GM12891 (cell line): ENCODE results near the gene FKTN.

Experiments
- DNase-seq: peaks from one replicate; pipeline ENCODE4 v3.0.0; 2011; ENCODE audit warnings: low spot score; ENCODE audit not compliant: insufficient read length
- FAIRE-seq: peaks from 2 replicates; lab custom pipeline; 2011; peaks lifted over from hg19 to GRCh38; lab: Jason Lieb, UNC
- PAX5 ChIP-seq: IDR thresholded peaks from 2 replicates; pipeline ENCODE4 v1.6.1; 2011; ENCODE audit warnings: low read length, moderate library complexity, mild to moderate bottlenecking; ENCODE audit not compliant: insufficient read depth, severe bottlenecking
- POLR2A ChIP-seq: IDR thresholded peaks from 2 replicates; pipeline ENCODE4 v1.6.1; 2011; ENCODE audit warnings: low read depth, low read length, control low read depth
- POLR2AphosphoS5 ChIP-seq: IDR thresholded peaks from 2 replicates; pipeline ENCODE4 v1.6.1; 2011; ENCODE audit warnings: low read depth, low read length, control low read depth
- POU2F2 ChIP-seq: IDR thresholded peaks from 2 replicates; pipeline ENCODE4 v1.6.1; 2011; ENCODE audit warnings: low read depth, mild to moderate bottlenecking, control low read depth, low read length, moderate library complexity
- SPI1 ChIP-seq: IDR thresholded peaks from 2 replicates; pipeline ENCODE4 v1.6.1; 2011; ENCODE audit warnings: low read depth, low read length, control low read depth
- TAF1 ChIP-seq: IDR thresholded peaks from 2 replicates; pipeline ENCODE4 v1.6.1; 2011; ENCODE audit warnings: low read depth, low read length, control low read depth

The FKTN gene

DNA sequence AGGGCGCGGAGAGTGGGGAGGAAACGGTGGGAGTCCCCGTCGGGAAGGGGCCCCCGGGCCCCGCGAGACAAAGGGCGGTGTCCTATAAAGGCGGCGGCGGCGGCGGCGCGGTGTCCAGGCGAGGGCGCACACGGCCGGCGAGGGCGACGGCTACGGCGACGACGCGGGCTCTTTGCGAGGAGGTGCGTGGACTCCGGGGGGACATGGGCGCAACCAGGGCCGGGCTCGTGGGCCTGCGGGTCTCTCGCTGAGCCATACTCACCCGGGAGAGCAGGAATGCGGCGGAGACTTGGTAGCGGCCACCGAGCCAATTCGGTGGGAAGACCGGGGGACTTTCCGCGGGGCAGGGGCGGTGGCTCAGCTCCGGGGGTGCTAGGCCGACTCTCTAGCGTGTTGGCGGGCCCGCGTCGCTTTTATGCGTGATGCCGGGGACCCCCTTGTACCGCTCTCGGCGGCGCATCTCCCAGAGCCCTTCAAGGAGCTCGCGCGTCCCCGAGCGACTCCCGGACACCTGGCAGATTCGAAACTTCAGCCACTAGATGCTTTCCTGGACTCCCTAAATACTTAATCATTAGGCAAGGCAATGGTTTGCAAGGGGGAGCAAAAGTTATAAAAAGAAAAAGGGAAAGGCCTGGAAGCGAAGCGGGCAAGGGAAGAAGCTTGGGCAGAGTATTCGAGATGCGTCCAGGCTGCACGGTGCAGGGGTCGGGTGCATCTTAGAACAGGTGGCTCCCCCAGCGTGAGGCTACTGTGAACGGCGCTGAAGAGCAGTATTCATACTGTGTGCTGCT, 98.4 kb downstream of the FKTN start:
- DNase-seq: peak; percentile 44
- peak; percentile 67 for FAIRE-seq
- TF ChIP-seq POLR2AphosphoS5 (no peak), POLR2A (no peak), SPI1 (no peak), TAF1 (no peak), PAX5 (no peak)

DNA sequence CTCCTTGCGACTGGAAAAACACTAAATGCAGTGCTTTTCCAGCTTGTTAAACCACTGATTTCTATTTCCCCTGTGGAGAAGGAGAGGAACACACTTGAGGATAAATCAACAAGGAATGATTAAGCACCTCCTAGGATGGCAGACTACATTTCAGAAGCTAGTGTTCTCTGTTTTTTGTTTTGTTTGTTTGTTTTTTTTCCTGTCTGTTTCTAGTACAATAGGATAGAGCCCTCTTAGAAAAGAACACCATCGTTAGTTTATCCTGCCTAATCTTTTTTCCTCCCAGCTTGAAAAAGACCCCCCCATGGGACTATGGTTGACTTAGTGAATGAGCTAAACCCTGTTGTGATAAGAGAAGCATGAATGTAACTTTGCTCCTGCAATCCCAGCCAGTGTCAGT, 100.4 kb downstream of the FKTN start:
- TF ChIP-seq SPI1 (no peak), POLR2A (no peak), TAF1 (no peak), PAX5 (no peak), POLR2AphosphoS5 (no peak), POU2F2 (no peak)
- FAIRE-seq: no peak
- DNase-seq: no peak

DNA sequence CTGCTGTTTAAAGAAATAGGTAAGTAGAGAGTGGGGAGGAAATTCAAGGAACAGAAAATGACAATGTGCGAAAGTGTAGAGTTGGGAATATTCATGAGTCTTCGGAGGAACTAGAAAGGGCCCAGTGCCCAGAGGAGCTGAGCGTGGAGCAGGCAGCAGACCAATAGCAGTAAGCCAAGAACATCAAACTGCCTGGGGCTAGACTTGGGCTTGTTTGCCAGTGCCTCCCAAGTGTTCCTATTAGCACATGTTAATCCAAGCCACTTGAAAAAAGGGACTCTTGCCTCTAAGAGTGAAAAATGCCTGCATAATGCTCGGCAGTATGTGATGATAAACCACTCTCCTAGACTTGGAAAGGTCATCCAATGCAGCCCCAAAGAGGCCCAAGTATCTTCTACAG, 103.1 kb downstream of the FKTN start:
- DNase-seq (no peak), FAIRE-seq (no peak)
- TF ChIP-seq POU2F2 (no peak), TAF1 (no peak), POLR2AphosphoS5 (no peak), PAX5 (no peak), POLR2A (no peak), SPI1 (no peak)

DNA sequence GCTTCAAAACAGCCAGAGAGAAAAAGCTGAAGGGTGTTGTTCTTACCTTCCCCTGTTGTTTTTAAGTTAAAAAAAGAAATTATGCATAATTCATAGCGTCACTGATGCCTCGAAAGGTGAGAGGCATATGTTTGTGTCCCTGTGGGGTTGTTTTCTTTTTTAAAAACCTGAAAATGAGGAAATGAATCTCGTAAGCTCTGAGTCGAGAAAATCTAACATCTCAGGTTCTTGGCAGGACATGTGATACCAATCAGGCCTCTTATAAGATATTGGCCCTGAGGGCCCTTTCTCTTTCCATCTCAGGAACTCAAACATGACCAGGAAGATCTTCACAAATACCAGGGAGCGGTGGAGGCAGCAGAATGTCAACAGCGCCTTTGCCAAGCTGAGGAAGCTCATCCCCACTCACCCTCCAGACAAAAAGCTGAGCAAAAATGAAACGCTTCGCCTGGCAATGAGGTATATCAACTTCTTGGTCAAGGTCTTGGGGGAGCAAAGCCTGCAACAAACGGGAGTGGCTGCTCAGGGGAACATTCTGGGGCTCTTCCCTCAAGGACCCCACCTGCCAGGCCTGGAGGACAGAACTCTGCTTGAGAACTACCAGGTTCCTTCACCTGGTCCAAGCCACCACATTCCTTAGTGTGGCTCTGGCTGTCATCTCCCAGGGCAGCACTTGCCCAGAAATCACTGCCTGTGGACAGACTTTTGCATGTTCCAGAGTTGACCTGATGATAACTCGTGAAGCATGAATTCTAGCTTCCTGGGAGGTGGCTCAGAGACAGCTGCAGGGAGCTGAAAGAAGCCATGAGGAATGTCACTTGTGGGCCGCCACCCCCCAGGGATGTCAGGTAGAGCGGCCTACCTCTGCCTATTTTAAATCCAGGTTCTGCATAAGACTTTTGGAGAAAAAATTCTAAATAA, 104.5 kb downstream of the FKTN start, which contains the start of gene TAL2:
Gene TAL2 (plus strand): TSS at position 274 of the 921 bp plus-strand sequence. CDS start 40 bp downstream, at position 314.
- TF ChIP-seq POU2F2 (no peak), POLR2AphosphoS5 (no peak), SPI1 (peak; percentile 88), POLR2A (no peak), PAX5 (no peak)
- DNase-seq: no peak
- FAIRE-seq: peak; percentile 62

DNA sequence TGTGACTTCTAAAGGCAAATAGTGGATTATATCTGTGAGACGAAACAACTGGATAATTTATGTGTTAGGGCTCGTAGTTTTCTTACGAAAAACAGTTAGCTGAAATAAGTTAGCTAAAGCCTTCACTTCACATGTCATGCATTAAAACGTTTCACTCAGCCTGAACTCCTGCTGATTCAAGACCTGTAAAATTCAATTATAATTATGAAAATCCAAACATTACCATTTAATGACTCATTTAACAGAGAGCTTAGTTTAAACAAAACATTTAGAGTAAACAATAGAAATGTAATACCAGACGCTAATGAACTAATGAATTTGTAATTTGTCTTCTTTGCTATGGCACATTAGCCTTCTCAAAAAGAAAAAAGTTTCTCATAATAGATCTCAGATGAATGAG, 106.0 kb downstream of the FKTN start:
- no peak for FAIRE-seq
- no peak for TF ChIP-seq SPI1
- no peak for TF ChIP-seq PAX5
- no peak for TF ChIP-seq POLR2A
- TF ChIP-seq POU2F2: no peak
- no peak for TF ChIP-seq POLR2AphosphoS5
- TF ChIP-seq TAF1: no peak
- no peak for DNase-seq

GRCh38 chr9:105667867-105668266, 109.9 kb downstream of the FKTN start:
- FAIRE-seq: no peak
- no peak for DNase-seq
- no peak for TF ChIP-seq SPI1
- TF ChIP-seq POLR2AphosphoS5: no peak

DNA sequence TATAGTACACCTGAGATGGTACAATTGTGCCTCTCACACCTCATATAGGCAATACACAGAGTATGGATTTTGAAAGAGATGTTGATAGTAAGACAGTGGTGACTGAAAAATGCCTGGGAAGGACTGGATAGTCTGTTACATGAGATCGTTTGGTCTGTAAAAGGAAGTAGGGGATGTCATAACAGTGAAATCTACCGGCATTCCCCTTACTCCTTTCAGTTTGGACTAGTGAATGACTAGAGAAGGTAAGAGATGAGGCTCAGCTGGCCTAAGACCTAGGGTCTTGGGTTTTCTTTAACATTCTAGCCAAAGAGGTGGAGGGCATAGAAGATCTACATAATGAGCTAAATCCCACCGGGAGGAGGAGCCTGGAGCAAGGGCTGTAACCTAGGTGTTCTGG, 112.4 kb downstream of the FKTN start:
- TF ChIP-seq POLR2AphosphoS5 (no peak), SPI1 (no peak), POLR2A (no peak), PAX5 (no peak)
- FAIRE-seq (no peak), DNase-seq (no peak)

- no peak for FAIRE-seq
- no peak for TF ChIP-seq POLR2AphosphoS5
- TF ChIP-seq PAX5: no peak
- TF ChIP-seq SPI1: no peak
- TF ChIP-seq POU2F2: no peak
- TF ChIP-seq TAF1: no peak
- TF ChIP-seq POLR2A: no peak
Measured at GRCh38 chr9:105670775-105671174, 112.8 kb downstream of the FKTN start.

DNA sequence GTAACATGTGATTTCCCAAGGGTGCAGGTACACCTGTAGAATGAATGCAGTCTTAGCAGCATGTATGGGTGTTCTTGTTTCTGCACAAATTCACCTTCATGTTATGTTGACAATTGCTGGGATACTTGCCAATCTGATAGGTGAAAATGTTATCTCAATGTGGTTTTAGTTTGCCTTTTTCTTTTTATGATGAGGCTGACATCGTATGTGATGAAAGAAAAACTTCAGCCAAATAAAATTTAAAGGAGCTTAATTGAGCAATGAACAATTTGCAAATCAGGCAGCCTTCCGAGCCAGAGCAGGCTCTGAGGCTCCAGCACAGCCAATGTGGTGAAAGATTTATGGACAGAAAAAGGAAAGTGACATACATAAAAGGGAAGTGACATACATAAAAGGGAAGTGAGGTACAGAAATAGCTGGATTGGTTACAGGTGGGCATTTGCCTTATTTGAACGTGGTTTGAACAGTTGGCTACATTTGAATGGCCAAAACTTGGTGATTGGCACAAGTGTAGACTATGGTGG, 114.8 kb downstream of the FKTN start:
- FAIRE-seq (peak; percentile 64), DNase-seq (no peak)
- TF ChIP-seq TAF1 (no peak), SPI1 (peak; percentile 82), PAX5 (no peak)

More at GRCh38 chr9:105670775-105671174, 112.8 kb downstream of the FKTN start:
- no peak for DNase-seq
